ENCODE measurements around the gene FAAH. TPM values are rescaled to one million over a fixed set of nuclear protein-coding genes. Genes with fewer than 3 reads are reported as not detected.

FAAH gene
- 0.54 to 0.72 TPM (median 0.56 TPM) in 5 replicates for total RNA-seq (2022; extraction: Qiagen RNA extraction; ENCODE audit: low read depth)

GRCh38 chr1:46394108-46394871 lies at the start of gene FAAH:
Gene FAAH (plus strand): TSS chr1:46394317. CDS start chr1:46394349, 32 bp downstream.

Other genes starting within 250 kb of the FAAH start
- 1.8 to 4.9 TPM (median 2.2 TPM) in 5 replicates for gene TSPAN1, start 219.2 kb upstream of the FAAH start, total RNA-seq (2022; extraction: Qiagen RNA extraction; ENCODE audit: low read depth)
- not detected in 5 replicates for gene P3R3URF, start 217.8 kb upstream of the FAAH start, total RNA-seq (2022; extraction: Qiagen RNA extraction; ENCODE audit: low read depth)
- 34.3 to 49.7 TPM (median 48.4 TPM) in 5 replicates for gene POMGNT1, start 195.9 kb upstream of the FAAH start, total RNA-seq (2022; extraction: Qiagen RNA extraction; ENCODE audit: low read depth)
- not detected in 5 replicates for gene LURAP1, start 191.0 kb upstream of the FAAH start, total RNA-seq (2022; extraction: Qiagen RNA extraction; ENCODE audit: low read depth)
- gene RAD54L, start 146.6 kb upstream of the FAAH start, total RNA-seq (2022; extraction: Qiagen RNA extraction; ENCODE audit: low read depth): 9.5 to 12.4 TPM (median 10.4 TPM) in 5 replicates
- 36.0 to 44.4 TPM (median 42.6 TPM) in 5 replicates for gene LRRC41, start 90.7 kb upstream of the FAAH start, total RNA-seq (2022; extraction: Qiagen RNA extraction; ENCODE audit: low read depth)
- 395 to 538 TPM (median 411 TPM) in 5 replicates for gene UQCRH, start 90.6 kb upstream of the FAAH start, total RNA-seq (2022; extraction: Qiagen RNA extraction; ENCODE audit: low read depth)
- 12.4 to 13.6 TPM (median 12.9 TPM) in 5 replicates for gene NSUN4, start 53.5 kb upstream of the FAAH start, total RNA-seq (2022; extraction: Qiagen RNA extraction; ENCODE audit: low read depth)
- 0.70 to 1.2 TPM (median 1.1 TPM) in 5 replicates for gene DMBX1, start 95.5 kb downstream of the FAAH start, total RNA-seq (2022; extraction: Qiagen RNA extraction; ENCODE audit: low read depth)
- gene KNCN, start 157.3 kb downstream of the FAAH start, total RNA-seq (2022; extraction: Qiagen RNA extraction; ENCODE audit: low read depth): not detected in 5 replicates
- gene MKNK1, start 210.0 kb downstream of the FAAH start, total RNA-seq (2022; extraction: Qiagen RNA extraction; ENCODE audit: low read depth): 16.8 to 19.7 TPM (median 18.6 TPM) in 5 replicates
- 3.9 to 4.7 TPM (median 4.5 TPM) in 5 replicates for gene MOB3C, start 222.5 kb downstream of the FAAH start, total RNA-seq (2022; extraction: Qiagen RNA extraction; ENCODE audit: low read depth)

Data from A549 treated with GW870086 at 1 μM for 4 hours (cell line).